Right ventricle myocardium superior (tissue), 1 donor: ENCODE results near the gene UBTF. TPM values are rescaled to one million over a fixed set of nuclear protein-coding genes. Genes with fewer than 3 reads are reported as not detected.
A peak's percentile ranks its signal among the peaks of the same experiment; 100 is the strongest.

Experiments used
- ATAC-seq: fragments of 200-7000 bp; cut with Tn5 transposase; one replicate; pipeline ENCODE4 v1.9.1; 2020; ENCODE audit warnings: mild to moderate bottlenecking; ENCODE audit not compliant: poor library complexity
- DNase-seq: peaks from one replicate; pipeline ENCODE4 v3.0.0-alpha.2; 2020
- intact Hi-C: fragments of 100-400 bp; cut with DNase I; formaldehyde crosslinking; loops from one replicate; pipeline ENCODE4 v1.11.2; 2022
- total RNA-seq: library from RNA; stranded (reverse); fragmentation: NEBNext Ultra II Directional; extraction: Animal tissue kit (Norgen Biotek cat#: 25700); gene quantifications from one replicate; pipeline ENCODE4 v1.2.1, GENCODE V29; 2021
- donor health status: DM: no; HTN: yes; CAD: no; lungs with severe emphysema.

Gene UBTF
- total RNA-seq, 1 donor from 2014 or later: 52.7 TPM

DNA sequence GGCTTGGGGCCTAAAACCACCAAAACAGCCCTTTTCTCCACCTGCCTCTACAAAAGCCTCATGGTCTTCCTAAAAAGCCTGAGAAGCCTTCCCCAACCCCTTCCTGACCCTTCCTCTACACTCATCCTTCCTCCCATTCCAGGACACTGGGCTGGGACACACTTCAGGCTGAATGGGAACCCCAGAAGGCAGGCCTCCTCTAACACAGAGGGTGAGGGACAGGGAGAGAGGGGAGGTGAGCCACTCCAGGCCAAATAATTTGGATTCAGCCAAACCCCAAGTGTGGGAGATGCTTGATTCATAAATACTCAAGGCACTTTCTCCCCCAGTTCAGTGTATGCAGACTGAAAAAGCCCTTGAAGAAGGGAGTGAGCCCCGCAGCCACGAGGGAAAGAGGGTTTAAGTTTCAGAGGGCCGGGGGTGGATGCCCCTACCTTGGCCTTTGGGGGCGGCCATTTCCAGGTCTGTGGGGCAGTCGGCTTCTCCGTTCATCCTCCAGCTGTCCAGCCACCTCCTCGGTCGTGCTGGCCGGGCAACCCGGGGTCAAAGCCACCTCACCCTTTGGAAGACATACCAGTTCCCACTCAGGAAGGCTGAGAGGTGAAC lies 1.6 kb downstream of the UBTF start:
- DNase-seq (no peak), ATAC-seq (no peak)
- intact Hi-C loops: no loop called here

DNA sequence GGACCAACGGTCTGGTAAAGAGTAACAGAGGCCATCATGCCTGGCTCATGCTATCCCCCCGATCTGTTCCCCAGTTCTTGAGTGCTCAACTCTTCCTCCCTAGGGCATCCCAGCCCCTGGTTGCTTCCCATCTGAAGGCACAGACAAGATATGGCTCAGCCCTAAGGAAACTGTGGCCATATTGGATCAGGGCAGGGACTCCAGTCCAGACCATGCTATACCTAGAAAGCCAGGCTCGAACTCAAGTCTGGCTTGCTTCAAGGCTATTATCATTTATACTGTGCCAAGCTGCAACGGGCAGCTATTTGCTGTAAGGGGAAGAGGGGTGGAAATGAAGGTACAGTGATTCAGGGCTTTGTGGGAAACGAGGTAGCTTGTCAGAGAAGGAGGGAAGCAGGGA lies 2.8 kb downstream of the UBTF start:
- intact Hi-C loops: no loop called here
- no peak for ATAC-seq
- no peak for DNase-seq

- DNase-seq: no peak
- intact Hi-C loops: no loop called here
These were observed 3.3 kb downstream of the UBTF start for GRCh38 chr17:44216173-44216572.

GRCh38 chr17:44214896-44215295 lies 4.6 kb downstream of the UBTF start:
- intact Hi-C loops: loop anchor here (2.0 kb wide), 1 partner anchor 110 kb away; the partner anchor contains the start of gene SLC25A39
- ATAC-seq (no peak), DNase-seq (no peak)

More at GRCh38 chr17:44216173-44216572, 3.3 kb downstream of the UBTF start:
- ATAC-seq: no peak

DNA sequence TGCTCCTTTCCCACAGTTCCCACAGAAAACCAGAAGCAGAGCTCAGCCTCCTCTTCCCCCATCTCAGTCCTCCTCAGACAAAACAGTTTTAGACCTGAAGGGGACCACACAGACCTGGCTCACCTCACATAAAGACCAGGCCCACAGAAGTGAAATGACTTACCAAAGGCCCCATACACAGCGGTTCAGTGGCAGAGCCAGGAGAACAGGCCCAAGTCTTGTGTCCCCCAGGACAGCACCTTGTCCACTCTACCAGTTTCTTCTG lies 5.3 kb downstream of the UBTF start:
- intact Hi-C loops: loop anchor here (2.0 kb wide), 1 partner anchor 111 kb away; the partner anchor contains the start of gene SLC25A39

GRCh38 chr17:44213403-44214229 lies 5.9 kb downstream of the UBTF start:
- ATAC-seq: no peak
- intact Hi-C loops: loop anchor here (2.0 kb wide), 1 partner anchor 111 kb away; the partner anchor contains the start of gene SLC25A39
- DNase-seq: no peak

More for the DNA sequence above, 5.3 kb downstream of the UBTF start:
- ATAC-seq (no peak), DNase-seq (no peak)

DNA sequence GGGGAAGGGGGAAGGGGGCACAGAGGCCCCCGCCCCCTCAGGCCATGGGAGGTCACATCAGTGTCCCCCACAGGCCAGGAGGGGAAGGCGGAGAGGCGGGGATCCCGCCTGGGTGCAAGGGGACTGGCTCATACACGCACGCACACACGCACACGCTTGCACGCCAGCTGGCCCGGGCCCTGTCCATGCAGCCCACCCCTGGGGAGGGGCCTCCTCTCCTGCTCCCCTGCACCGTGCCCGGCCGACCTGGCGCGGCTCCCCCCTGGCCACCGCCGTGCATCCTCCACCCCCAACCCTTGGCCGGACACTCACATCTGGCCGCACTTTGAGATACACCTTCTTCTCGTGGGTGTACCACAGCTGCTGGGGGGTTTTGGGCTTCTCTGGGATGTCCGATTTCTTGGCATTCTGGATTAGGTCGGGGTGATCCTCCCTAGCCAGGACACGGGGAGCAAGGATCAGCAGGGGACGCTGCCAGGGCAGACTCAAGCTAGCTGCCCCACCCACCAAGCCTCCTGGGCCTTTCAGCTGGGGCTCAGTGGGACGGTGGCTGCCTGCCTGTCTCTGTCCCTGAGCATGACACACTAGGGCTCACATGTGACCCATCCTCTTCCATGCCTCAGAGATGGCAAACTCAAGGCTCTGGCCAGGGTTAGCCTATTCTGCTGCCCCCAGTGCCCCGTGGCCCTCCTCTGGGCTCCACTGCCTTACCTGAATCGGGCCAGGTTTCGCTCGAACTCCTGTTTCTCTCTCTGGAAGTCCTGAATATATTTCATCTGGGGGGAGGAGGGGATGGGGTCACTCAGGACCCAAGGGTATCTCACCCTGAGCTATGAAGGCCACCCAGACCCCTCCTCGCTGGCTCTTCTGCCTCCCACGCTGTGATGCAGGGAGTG lies 6.7 kb downstream of the UBTF start:
- intact Hi-C loops: no loop called here
- DNase-seq: no peak
- no peak for ATAC-seq

DNA sequence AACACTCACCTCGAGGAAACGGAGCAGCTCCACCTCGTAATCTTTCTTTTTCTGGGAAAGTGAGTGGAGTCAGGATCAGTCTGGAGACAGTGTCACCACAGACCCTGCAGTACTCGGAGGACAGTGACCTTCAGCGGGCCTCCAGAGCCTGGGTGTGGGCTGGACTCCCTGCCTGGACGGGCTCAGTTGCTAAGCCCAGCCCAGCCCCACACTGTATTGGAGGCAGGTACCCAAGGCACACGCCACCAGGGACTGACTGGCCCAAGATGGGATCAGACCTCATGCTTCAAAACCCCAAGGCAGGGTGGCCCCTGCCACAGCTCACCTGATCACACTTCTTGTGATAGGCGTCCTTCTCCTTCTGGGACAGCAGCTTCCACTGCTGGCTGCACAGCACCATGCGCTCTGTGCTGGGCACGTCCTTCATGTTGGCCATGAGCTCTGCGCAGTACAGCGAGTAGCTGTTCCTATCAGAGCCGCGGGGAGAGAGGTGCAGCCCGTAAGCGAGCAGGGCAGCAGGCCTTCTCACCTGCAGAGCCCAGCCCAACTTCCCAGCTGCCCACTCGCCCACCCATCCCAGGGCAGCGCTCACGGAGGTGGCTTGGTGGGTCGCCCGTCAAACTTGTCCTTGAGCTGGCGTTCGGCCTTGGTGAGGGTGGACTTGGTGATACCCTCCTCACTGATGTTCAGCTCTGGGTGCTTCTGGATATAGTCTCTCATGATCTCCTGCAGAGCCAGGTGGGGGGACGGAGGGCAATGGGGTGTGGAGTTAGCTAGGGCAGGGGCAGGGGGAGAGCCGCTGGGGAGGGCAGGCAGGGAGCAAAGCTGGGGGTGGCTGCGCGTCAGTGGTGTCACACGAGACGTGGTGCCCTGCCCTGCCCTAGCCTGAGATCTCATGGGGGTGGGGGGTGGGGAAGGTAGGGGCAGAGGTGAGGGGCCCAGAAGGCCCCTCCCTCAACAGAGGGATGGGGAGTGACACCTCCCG lies 7.9 kb downstream of the UBTF start:
- intact Hi-C loops: no loop called here
- ATAC-seq (no peak), DNase-seq (no peak)

DNA sequence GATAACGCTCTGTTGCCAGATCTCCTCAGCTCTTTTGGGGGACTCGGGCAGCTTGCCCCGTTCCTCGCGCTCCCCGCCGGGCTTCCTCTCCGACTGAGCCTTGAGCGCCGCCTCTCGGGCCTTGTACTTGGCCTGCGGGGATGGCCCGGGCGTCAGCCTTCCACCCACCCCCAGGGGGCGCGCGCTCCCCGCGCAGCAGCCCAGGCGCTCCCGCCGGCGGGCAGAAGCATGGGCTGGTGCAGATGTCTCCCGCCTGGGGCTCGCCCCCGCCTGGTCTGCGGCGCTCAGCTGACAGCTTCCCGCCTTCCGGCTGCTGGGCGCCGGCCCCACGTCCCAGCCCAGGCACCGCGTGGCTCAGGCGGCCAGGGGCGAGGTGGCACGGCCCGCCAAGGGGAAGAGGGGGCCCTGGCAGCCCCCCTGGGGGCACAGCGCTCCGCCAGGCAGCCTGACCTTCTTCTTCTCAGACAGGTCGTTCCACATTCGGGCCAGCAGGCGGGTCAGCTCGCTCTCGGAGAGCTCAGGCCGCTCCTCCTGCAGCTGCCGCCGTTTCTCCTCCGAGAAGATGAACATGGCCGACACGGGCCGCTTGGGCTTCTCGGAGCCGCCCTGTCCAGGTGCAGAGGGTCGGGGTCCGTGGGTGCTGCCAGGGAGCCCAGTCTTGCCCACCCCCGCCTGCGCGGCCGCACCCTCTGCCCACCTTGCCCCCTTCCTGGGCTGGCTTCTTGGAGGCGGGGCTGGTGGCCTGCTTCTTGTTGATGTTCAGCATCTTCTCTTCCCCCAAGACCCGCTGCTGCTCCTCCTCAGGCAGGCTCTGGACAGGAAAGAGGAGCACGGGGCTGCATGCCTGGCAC lies 8.9 kb downstream of the UBTF start:
- DNase-seq: peak; percentile 94
- intact Hi-C loops: no loop called here
- ATAC-seq: peak; percentile 95

DNA sequence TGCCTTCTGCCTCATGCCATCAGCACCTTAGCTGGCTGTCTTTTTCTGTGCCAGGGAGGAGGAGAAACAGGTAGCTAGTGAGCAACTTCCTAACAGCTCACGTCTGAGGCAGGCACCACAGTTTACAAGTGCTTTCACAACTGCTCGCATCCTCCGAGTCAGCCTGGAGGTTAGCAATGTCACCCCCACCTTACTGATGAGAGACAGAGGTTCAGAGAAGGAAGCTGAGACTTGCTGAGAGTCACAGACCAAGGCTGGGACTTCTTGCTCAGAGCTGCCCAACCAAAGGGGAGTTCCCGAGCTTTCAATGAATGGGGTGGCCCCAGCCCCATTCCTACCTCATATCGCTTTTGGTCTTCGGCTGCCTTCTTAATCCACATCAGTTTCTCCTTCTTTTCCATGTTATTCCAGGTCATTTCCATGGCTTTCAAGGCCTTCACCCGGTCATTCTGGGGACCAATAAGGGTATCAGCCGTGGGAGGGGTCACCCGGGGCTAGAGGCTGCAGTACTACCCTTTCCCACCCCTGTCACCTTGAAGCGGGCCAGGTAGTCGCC lies 9.6 kb downstream of the UBTF start:
- intact Hi-C loops: no loop called here
- ATAC-seq (no peak), DNase-seq (no peak)

DNA sequence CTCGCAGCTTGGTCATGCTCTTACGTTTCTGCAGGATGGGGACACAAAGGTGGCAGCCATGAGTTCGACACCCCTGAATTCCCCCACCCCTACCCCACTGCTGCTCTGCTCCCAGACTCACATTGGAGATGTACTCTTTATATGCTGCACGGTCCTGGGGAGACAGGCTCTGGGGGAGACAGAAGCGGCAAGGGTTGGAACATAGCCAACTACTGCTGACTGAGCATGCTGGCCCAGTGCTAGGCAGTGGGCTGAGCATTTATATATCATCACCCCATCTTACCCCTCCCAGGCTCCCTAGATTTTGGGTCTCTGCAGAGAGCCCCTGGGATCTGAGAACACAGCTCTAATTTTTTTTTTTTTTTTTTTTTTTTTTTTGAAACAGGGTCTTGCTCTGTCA lies 11.7 kb downstream of the UBTF start:
- ATAC-seq (no peak), DNase-seq (no peak)
- intact Hi-C loops: no loop called here

DNA sequence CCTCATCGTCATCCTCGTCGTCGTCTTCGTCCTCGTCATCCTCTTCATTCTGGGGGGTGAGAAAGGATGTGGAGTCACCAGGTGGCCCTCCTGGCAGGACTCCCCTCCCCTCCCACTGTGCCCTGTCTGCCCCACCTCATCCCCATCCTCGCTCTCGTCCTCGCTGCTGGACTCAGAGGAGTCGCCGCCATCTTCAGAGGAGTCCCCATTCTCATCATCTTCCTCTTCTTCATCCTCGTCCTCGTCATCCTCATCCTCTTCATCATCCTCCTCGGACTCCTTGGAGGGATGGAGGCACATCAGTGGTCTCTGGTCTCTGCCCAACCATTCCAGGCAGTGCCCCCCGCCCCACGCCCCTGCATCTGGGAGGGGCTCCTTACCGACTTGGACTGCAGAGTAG lies 12.2 kb downstream of the UBTF start:
- ATAC-seq: no peak
- intact Hi-C loops: no loop called here
- no peak for DNase-seq

DNA sequence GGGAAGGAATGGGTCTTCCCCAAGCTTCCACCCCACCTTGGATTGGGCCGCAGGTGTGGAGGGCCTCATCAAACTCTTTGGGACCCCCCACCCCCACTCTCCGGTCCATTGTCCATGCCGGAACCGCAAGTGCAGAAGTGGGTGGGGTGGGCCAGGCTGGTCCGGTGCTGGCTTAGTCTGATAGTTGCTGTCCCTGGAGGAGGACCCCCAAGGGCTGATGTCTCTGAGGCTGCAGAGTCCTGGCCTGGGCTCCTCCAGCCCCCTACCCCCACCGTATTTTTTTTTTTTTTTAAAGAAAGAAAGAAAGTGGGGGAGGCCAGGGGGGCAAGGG lies 12.7 kb downstream of the UBTF start:
- ATAC-seq (no peak), DNase-seq (no peak)
- intact Hi-C loops: no loop called here

DNA sequence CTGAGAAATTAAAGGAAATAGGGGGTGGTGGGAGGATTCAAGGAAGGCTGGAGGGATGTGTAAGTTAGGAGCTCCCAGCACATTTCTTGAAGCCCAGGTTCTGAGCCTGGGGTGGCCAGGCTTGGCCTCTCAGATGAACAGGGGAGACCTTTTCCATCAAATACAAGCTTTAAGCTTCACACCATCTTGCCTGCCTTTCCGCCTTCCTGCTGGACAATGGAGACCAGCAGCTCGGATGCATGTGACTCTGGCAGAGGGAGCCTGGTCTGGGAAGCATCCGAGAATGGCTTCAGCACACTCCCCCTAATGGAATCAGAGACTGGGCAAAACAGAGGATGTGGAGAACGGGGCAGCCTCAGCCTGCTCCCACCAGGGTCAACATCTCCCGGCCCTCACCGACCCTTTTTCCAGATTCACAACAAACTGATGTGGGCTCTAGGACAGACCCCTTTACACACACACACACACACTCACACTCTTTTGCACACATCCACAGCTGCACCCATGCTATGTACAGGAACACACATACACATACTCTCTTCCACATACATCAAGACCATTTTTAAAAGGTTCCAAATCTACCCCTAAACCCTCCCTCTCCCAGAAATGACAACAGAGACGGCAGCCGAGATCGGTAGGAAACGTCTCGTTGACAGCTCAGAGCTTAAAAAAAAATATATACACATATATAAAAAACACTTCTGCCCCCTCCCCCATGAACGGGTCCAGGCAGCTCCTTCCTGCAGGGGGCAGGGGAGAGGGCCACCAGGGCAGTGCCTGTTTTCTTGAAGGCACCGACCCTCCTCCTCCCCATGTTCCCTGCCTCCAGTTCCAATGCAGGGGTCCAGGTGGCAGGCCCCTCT lies 13.3 kb downstream of the UBTF start:
- DNase-seq (no peak), ATAC-seq (no peak)
- intact Hi-C loops: no loop called here

DNA sequence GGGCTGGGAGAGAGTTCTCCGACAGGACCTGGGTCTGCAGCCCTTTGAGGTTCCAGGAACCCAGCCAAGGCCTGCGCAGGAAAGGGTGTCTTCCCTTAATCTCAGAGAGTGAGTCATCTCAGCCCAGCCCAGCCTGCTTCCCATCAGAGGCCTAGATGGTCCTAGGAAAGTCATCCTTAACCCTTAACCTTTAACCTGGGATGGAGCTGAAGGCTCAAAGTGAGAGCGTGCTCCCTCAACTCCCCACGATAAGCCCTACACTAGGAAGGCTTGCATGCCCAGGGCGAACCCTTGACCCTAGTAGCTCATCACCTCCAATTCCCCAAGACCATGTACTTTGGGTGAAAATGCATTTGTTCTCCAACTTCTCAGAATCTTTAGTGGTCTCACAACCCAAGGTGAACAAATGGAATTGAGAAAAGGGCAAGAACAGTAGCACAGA lies 15.0 kb downstream of the UBTF start:
- intact Hi-C loops: no loop called here
- no peak for ATAC-seq

GRCh38 chr17:44203731-44204440 lies 15.6 kb downstream of the UBTF start:
- intact Hi-C loops: no loop called here
- DNase-seq (no peak), ATAC-seq (no peak)

More for the DNA sequence above, 15.0 kb downstream of the UBTF start:
- no peak for DNase-seq
